ENCODE results near the gene SGMS1.

- no peak for TF ChIP-seq CTCF (IDR thresholded peaks at IDR 0.05; ENCODE audit: insufficient read depth, low read length, poor library complexity, severe bottlenecking)
- TF ChIP-seq EZH2phosphoT487 (conservative IDR thresholded peaks at IDR 0.05; ENCODE audit: low read length) = no peak
These were observed 87.0 kb downstream of the SGMS1 start for GRCh38 chr10:50536617-50537240.
